ENCODE results near the gene OSBPL3.

Gene OSBPL3

DNA sequence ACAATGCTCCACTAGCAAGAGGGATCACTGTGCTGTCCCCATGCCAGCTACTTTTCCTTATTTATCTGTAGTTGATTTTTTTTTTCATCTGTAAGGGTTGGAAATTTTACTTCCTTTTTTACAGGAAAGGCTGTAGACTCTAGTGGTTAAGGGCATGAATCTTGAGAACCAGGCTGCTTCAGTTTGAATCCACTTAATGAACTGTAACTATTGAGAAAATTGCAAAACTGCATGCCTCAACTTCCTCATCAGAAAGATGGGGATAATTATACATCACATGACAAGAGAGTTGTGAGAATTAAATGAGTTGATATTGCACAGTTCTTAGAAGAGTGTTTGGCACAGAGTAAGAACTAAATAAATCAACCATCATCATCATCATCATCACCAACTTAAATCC lies 116.4 kb downstream of the OSBPL3 start:
- DNase-seq (ENCODE audit: low read depth in 2 of 2) = no peak

- DNase-seq (ENCODE audit: low read depth in 2 of 2) = no peak
Observed at GRCh38 chr7:24862461-24862860, 117.5 kb downstream of the OSBPL3 start.

DNA sequence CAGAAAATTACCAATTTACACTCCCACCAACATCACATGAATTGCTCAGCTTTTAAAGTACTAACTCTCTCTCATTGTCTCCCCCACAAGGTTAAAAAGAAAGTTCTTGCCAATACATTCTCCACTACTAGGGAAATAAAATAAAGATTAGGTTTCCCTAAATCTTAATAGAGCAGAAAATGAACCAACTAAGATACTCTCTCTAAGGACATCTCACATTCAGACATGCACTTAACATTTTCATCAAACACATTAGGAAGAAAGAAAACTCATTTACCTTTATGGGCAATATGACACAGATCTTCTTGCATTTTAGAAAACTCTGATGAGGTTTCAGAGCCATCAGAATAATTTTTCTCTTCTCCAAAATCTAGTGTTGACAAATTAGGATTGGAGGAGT lies 118.6 kb downstream of the OSBPL3 start:
- no peak for DNase-seq (ENCODE audit: low read depth in 2 of 2)

- DNase-seq (ENCODE audit: low read depth in 2 of 2) = no peak
Observed at GRCh38 chr7:24860611-24861010, 119.4 kb downstream of the OSBPL3 start.

DNA sequence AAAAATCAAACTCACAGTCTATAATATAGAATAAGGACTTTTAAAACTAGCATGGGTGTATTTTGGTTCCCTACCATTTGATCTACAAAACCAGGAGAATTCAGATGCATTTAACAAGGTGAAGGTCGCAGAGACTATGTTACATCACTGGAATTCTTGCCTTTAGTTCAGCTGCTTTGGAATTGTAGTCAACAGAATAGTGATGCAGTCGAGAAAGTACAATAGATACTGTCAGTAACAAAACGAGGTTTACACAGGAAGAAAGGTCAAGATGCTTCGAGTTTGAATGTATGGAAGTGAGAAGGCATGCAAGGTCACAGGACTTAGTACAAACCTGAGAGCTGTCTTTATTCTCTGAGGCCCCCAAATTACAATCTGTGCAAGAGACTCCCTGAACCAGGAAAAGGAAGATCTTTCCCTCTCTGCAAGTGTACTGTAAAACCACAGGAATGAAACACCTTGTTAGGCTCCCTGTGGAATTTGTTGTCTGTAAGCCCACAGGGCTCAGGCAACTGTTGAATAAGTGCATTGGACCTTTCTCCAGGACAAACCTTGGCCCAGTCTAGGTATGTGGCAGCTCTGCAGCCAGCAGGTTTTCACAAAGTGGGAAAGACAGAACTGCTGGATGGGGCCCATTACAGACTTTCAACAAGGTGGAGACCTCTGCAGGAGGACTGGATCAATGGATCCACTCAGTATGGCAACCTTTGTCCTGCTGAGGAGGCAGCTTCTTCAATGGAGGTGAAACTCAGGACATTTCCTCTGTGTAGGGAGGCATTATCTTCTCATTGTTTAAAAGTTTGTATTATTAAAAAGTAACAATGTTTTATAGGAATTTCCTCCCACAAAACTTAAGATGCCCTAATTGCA lies 121.6 kb downstream of the OSBPL3 start:
- DNase-seq (ENCODE audit: low read depth in 2 of 2) = no peak

- DNase-seq (ENCODE audit: low read depth in 2 of 2) = no peak
Observed at GRCh38 chr7:24857623-24858022, 122.4 kb downstream of the OSBPL3 start.

DNA sequence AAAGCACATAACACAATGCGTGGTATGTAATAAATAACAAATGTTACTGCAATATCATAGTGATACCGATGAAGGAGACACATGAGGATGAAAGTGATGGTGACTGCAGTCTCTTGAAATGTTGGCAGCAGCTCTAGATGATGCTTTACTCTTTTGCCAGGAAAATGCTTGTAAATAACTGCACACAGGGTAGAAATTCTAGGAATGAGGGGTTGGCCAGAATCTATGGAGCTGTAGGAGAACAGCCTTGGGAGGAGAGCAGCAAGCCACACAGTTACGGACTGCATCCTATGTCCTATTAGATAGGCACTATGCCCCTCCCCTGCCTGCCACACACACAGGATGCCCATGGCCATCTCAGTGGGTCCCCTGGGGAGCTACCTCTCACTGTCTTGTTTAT lies 125.1 kb downstream of the OSBPL3 start:
- DNase-seq (ENCODE audit: low read depth in 2 of 2) = no peak

- DNase-seq (ENCODE audit: low read depth in 2 of 2) = no peak
Observed at GRCh38 chr7:24851786-24852185, 128.2 kb downstream of the OSBPL3 start.

DNA sequence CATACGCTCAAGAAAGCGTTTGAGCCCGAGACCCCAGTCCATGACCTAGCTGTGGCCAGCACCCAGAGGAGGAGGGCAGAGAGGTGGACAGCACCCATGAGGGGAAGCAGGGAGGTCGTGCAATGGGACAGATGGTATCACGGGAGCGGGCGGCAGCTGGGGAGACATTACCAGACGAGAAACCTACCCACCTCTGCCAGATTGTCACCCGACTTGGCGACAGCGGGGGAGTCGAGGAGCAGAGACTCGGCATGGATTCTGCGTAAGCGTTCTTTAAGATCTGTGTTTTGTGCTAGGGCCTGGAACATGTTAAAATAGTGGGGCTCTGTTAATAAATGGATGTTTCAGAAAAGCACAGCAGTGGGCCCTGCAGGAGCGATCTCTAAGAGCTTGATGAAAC lies 131.1 kb downstream of the OSBPL3 start:
- no peak for DNase-seq (ENCODE audit: low read depth in 2 of 2)

DNA sequence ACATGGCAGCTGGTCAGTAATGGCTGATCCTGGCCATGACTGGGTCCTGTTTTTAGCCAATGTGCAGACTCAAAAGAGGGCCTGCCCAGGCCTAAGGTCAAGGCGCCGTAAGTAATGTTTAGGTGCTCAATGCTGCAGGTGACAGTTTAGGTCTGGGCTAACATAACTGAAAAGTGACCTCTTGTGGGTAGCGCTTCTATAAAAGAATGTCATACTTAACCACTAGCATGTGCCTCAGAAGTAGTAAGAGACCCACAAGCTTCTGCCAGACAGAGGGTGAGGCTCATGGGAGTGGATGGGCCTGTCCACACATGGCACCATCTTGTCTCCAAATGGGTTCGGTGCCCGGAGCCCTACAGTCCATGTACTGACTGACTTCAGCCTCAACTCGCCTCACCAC lies 132.2 kb downstream of the OSBPL3 start:
- no peak for DNase-seq (ENCODE audit: low read depth in 2 of 2)

- DNase-seq (ENCODE audit: low read depth in 2 of 2) = no peak
Observed at GRCh38 chr7:24843821-24844434, 136.1 kb downstream of the OSBPL3 start.

GRCh38 chr7:24842449-24843241 lies 137.3 kb downstream of the OSBPL3 start:
- no peak for DNase-seq (ENCODE audit: low read depth in 2 of 2)

DNA sequence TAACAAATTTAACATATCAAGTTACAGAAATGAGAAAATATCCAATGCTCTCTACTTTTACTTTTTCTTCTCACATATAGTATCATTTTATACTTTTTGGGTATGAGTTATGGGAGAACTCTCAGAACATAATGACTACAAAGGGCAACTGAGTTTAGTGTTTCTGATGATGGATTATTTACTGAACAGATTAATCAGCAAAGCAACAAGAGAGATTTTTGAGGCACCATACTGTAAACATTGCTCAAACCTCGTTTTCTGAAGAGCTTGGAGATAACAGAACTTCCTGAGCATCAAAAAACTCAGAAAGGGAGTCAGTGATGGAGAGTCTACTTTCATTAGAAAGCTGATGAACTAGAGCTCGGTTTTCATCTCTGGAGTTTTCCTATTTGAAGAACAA lies 137.9 kb downstream of the OSBPL3 start:
- DNase-seq (ENCODE audit: low read depth in 2 of 2) = no peak

GRCh38 chr7:24840563-24840962 lies 139.4 kb downstream of the OSBPL3 start:
- DNase-seq (ENCODE audit: low read depth in 2 of 2) = no peak

- no peak for DNase-seq (ENCODE audit: low read depth in 2 of 2)
Observed at GRCh38 chr7:24836084-24836483, 143.9 kb downstream of the OSBPL3 start.

DNA sequence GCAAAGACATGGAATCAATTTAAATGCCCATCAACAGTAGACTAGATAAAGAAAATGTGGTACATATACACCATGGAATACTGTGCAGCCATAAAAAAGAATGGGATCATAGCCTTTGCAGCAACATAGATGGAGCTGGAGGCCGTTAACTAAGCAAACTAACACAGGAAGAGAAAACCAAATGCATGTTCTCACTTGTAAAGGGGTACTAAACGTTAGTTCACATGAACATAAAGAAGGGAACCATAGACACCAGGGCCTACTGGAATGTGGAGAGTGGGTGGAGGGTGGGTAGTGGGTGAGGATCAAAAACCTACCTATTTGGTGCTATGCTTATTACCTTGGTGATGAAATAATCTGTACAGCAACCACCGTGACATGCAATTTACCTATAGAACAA lies 144.3 kb downstream of the OSBPL3 start:
- DNase-seq (ENCODE audit: low read depth in 2 of 2) = no peak

GRCh38 chr7:24834128-24834798 lies 145.7 kb downstream of the OSBPL3 start:
- no peak for DNase-seq (ENCODE audit: low read depth in 2 of 2)

DNA sequence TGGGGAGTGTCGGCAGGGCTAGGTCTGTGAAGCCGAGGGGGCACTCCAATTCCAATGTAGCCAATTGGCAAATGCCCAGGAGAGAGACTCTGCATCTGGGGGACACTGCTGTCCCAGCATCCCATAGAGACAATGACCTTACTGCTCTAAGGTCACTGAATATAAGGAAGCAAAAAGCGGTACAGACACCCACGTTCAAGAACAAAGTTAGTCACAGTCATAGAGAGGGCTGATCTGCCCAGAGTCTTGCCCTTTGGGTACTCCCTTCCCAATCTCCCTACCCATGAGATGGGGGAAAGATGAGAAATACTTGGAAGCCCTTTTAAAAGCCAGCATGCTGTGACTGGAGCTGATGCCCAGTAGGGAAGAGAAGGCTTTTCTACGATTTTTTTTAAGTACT lies 146.4 kb downstream of the OSBPL3 start:
- no peak for DNase-seq (ENCODE audit: low read depth in 2 of 2)

GRCh38 chr7:24831240-24831639 lies 148.7 kb downstream of the OSBPL3 start:
- DNase-seq (ENCODE audit: low read depth in 2 of 2) = no peak

DNA sequence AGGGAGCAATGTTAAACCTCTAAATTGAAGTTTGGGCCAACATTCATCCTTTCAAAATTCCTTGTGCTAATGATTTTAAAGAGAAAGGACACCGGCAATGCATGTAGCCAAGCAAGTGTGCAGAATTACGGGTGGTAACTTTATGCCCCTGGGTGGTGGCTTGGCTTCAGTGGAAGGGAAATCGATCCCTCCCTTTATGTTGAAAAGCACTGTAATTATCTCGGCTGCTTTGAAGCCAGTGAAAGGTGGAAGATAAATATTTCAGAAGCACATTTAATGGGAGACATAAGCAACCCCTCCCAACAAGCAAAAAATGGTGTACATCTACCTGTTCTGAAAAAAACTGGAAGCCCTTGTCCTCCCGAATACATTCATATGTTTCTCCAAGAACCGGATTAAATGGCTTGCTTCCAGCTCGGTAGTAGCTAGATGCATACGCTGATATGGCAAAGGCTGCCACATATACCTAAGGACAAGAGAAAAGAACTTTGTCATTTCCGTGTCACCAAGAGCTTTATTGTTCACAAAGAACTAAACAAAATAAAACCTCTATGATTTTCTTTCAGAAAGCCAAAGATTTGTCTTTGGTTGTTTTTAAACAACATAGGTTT lies 149.4 kb downstream of the OSBPL3 start:
- DNase-seq (ENCODE audit: low read depth in 2 of 2) = no peak

GRCh38 chr7:24829787-24830186 lies 150.2 kb downstream of the OSBPL3 start:
- DNase-seq (ENCODE audit: low read depth in 2 of 2) = no peak
